ENCODE results near the gene ADAP1.

DNA sequence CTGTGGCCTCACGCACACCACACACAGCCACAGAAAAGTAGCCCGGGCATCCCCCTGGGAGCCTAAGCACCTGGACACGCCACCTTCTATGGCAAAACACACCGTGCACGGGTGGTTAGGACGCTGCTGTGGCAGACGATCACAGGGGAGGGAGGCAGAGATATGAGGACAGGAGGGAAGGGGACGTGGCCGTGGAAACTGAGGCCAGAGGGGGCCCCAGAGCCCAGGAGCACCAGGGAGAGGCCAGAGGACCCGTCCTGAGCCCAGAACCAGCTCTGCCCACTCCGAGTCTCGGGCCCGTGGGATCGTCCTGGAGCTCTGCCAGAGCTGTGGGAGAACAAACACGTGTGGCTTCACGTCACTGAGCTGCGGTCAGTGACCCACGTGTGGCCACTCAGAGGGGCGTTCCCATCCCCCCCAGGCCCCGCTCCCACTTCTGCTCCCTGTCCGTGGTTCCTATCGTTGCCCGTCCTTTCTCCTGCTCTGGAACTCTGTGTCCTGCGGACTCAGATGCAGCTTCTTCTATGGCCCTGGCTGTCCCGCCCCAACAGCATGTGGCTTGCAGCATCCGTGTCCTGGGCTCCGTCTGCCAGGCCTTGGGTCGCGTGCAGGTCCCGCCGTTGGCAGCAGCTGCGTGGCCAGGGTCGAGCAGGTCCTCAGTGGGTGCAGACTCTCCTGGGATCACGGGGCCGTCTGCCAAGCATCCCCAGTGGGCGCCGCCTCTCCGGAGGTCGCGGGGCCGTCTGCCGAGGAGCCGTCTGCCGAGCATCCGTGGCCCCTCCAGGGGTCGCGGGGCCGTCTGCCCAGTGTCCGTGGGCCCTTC is 47.1 kb downstream of the ADAP1 start:
- no peak for TF ChIP-seq EP300 (IDR thresholded peaks at IDR 0.05)
- TF ChIP-seq, protein P1, sequence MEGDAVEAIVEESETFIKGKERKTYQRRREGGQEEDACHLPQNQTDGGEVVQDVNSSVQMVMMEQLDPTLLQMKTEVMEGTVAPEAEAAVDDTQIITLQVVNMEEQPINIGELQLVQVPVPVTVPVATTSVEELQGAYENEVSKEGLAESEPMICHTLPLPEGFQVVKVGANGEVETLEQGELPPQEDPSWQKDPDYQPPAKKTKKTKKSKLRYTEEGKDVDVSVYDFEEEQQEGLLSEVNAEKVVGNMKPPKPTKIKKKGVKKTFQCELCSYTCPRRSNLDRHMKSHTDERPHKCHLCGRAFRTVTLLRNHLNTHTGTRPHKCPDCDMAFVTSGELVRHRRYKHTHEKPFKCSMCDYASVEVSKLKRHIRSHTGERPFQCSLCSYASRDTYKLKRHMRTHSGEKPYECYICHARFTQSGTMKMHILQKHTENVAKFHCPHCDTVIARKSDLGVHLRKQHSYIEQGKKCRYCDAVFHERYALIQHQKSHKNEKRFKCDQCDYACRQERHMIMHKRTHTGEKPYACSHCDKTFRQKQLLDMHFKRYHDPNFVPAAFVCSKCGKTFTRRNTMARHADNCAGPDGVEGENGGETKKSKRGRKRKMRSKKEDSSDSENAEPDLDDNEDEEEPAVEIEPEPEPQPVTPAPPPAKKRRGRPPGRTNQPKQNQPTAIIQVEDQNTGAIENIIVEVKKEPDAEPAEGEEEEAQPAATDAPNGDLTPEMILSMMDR (IDR thresholded peaks at IDR 0.05) = no peak

Data from gastroesophageal sphincter (tissue), 3 donors.